GM21576 (cell line): Measurements from ENCODE around the gene RGS7.
"Not testable (repeated sequence)": the region's sequence is repeated elsewhere in the genome, so short reads cannot be mapped to it uniquely, and the experiment has no call there.

ENCODE experiments used
- ATAC-seq: cut with Tn5 transposase; IDR thresholded peaks from one replicate; pipeline ENCODE4 v1.9.1; 2021; ENCODE audit warnings: mild to moderate bottlenecking, moderate library complexity; ENCODE audit not compliant: unreplicated experiment

The RGS7 gene

GRCh38 chr1:240999826-241000225 is 357.2 kb downstream of the RGS7 start:
- ATAC-seq, result no peak

DNA sequence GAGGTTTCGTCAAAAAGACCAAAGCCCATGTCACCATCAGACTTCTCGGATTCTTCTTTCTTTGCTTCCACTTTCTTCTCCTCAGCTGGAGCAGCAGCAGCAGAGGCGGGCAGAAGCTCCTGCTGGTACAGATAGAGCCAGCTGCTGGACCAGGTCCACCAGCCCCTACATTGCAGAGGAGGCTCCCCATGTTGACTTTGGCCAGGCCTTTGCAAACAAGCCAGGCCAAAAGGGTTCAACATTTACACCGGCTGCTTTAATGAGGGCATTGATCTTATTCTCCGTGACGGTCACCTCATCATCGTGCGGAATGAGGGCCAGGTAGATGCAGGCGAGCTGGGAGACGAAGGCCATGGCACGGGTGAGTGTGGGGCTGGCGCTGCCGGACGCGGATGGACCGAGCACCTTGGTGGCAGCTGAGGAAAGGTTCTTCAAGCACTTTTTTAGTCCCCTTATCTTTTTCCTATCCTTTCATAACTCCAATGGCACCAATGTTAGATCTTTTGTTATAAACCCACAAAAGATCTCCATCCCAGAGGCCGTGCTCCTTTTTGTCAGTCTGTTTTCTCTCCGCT is 358.5 kb downstream of the RGS7 start:
- ATAC-seq, result no peak

GRCh38 chr1:240998024-240998423 is 359.0 kb downstream of the RGS7 start:
- ATAC-seq, result no peak

- ATAC-seq, result no peak
Measured at GRCh38 chr1:240993004-240993403, 364.0 kb downstream of the RGS7 start.

- ATAC-seq, result no peak
Measured at GRCh38 chr1:240991230-240991629, 365.8 kb downstream of the RGS7 start.

GRCh38 chr1:240987928-240988327 is 369.1 kb downstream of the RGS7 start:
- no peak for ATAC-seq

GRCh38 chr1:240985081-240985480 is 371.9 kb downstream of the RGS7 start:
- ATAC-seq, result no peak

DNA sequence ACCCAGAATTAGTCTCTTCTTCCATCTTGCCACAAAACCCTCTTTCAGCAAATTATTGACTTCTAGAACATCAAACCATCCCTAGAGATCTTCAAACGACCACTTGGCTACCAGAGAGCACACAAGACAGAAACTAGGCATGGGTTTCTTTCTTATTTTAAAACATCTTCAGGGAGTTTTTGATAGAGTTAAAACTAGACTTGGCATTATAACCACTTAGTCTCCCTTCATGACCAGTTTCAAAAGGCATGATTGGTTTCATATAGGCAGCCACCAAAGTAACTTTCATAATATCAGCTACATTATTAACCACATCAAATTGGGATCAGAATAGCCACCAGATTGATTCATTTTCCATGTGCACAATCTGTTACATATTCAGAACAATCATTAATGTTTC is 376.7 kb downstream of the RGS7 start:
- no peak for ATAC-seq

DNA sequence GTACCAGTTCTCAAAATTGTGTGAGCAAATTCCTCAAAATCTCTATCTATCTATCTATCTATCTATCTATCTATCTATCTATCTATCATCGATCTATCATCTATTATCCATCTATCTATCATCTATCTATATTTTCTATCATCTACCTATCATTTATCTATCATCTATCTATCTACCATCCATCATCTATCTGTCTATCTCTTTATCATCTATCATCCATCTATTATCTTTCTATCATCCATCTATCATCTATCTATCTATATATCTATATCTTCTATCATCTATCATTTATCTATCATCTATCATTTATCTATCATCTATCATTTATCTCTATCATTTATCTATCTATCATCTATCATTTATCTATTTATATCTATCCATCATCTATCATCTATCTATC is 380.3 kb downstream of the RGS7 start:
- no peak for ATAC-seq

DNA sequence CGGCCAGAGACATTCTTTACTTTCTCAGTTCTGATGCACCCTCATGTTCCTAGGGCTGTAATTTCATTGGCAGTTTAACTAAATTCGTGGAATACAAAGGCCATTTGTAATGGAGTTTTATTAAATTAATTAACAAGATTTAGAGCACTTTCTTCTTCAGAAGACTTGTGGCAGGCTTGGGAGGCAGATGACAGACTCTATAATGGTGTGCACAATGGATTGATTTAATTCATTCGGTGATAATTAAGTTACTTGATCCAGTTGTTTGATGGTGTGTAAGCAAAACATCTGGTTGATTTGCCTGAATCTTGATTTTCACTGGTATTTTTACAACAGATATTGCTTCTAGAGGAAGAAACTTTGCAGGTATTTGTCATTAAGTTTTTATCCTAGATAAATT is 383.1 kb downstream of the RGS7 start:
- ATAC-seq, result no peak

DNA sequence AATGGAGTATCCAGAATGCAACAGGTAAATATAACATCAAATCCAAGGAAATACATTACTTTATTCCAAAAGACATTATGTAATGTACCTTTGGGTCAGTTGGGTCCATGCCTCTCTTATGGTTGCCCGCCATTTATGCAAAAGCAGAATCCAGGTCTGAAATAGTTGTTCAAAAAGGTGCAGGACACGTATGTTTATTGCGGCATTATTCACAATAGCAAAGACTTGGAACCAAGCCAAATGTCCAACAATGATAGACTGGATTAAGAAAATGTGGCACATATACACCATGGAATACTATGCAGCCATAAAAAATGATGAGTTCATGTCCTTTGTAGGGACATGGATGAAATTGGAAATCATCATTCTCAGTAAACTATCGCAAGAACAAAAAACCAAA is 384.9 kb downstream of the RGS7 start:
- not testable (repeated sequence) for ATAC-seq

DNA sequence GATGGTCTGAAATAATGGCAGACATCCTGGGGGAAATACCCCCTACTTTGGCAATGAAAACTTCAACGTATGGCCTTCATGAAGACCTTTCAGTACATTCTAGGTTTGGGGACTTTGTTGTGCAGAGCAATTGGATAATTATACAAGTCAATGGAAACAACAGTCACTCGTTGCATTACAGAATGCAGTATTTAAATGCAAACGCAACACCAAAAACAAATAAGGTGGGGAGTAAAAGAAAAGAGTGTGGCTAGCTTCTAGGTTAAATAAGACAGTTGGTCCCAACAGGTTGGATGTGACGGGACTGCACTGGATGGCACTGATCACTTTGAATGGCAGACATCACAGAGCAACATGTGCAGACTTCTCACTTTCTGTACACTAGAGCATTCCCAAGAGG is 386.8 kb downstream of the RGS7 start:
- ATAC-seq, result no peak

DNA sequence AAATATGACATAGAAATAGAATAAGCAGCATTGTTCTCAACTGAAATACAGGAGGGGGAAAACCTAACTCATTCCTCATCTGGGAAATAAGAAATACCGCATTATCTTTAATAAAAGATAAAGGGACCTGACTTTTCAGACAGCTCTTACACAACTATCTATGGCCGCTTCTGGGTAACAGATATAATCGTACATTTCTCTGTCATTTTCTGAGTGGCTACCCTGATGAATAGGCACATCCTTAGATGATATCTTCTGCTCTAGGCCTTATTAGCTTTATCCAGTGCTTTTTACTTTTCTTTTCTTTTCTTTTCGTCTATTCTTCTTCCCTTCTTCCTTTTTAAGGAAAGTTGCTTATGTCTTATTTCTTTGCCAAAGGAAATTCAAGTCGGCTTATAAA is 388.1 kb downstream of the RGS7 start:
- ATAC-seq, result no peak

GRCh38 chr1:240967070-240967724 is 389.8 kb downstream of the RGS7 start:
- no peak for ATAC-seq

DNA sequence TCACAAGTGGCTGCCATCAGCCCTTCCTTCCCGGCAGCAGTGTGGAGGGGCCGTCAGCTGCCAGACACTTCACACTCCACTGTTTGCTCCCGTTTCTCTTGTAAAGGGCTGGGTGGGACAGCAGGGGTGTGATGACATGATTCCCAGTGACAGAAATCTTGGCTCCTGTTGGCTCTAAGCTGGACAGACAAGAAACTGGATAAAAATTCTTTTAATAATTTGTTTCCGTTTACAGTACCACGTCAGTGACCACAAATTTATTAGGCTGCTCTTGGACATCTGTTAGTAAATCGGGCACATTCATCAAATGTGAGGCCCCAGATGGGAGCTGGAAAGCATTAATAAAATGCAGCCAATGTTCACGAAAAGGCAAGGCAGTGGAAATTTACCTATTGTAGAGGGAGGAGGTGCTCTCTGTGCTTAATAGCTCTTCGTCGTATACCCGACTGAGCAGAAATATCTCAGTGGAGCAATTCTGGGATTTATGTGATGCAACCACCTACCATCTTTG is 391.4 kb downstream of the RGS7 start:
- no peak for ATAC-seq

DNA sequence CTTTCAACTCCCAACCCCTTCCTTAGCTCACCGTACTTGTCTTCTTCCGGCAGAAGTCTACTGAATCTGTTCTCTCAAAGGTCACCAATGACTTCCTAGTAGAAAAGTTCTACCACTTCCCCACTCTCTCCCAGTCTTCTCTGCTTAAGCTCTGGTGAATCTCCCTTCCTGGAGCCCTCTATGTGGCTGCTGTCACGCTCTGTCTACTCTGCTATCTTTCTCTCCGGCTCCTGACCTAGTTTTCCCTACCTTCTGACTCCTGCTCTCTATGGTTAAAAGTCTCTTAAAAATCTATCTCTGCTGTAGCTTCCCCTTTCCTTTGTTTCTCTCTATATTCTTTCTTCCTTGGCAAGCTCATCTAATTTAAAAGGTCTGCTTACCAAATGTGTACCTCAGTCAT is 394.9 kb downstream of the RGS7 start:
- ATAC-seq, result no peak

DNA sequence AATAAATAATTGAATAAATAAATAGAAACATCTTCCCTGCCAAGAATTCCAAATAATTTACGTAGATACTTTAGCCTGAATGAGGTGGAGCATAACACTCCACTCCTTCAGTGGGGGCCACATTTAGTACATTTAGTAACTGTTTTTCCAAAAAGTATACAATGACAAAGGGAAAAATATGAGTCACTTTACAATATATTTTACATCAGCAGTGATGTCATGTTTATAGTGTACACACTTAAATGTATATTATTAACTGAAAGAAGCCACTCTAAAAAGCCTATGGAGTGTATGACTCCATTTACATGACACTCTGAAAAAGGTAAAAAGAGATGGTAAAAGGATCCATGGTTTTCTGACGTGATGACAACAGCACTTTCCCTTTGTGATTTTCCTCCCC is 400.6 kb downstream of the RGS7 start:
- no peak for ATAC-seq

DNA sequence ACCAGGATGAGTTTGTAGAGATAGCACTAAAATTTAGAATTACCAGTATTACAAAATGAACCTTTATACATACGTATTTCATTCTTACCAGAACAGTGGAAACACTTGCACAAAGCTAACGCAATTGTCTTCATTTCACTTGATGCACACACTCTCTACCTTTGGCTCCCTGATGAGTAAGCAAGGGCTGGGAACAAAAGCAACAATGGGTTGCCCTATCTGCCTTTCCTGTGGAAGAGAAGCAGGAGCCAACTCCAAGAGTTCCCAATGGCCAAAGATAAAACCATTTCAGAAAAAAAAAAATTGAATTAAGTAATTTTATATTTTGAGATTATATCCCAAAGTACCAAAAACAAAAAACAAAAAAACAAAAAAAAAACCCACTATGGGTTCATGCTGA is 401.0 kb downstream of the RGS7 start:
- ATAC-seq, result no peak

GRCh38 chr1:240947438-240948224 is 409.4 kb downstream of the RGS7 start:
- no peak for ATAC-seq

GRCh38 chr1:240946926-240947325 is 410.1 kb downstream of the RGS7 start:
- ATAC-seq, result no peak

GRCh38 chr1:240942901-240943300 is 414.1 kb downstream of the RGS7 start:
- ATAC-seq, result no peak
